ENCODE results near the gene DENR.
"Not testable (repeated sequence)": the region's sequence is repeated elsewhere in the genome, so short reads cannot be mapped to it uniquely, and the experiment has no call there.

- not testable (repeated sequence) for TF ChIP-seq GATA2, GATA3 (IDR thresholded peaks at IDR 0.05; ENCODE audit: low read depth, low read length)
These were observed 36.0 kb upstream of the DENR start, which contains the start of gene HCAR3 for GRCh38 chr12:122716658-122717057.

All from SH-SY5Y (cell line).